GM19452 (cell line): ENCODE results near the gene RTN4IP1.
"Not testable (repeated sequence)": the region's sequence is repeated elsewhere in the genome, so short reads cannot be mapped to it uniquely, and the experiment has no call there.

ENCODE experiments used
- ATAC-seq: cut with Tn5 transposase; IDR thresholded peaks from one replicate; pipeline ENCODE4 v1.9.1; 2021; ENCODE audit not compliant: unreplicated experiment

The RTN4IP1 gene

GRCh38 chr6:106628658-106629102 lies 618 bp downstream of the RTN4IP1 start:
- ATAC-seq = peak; percentile 17

DNA sequence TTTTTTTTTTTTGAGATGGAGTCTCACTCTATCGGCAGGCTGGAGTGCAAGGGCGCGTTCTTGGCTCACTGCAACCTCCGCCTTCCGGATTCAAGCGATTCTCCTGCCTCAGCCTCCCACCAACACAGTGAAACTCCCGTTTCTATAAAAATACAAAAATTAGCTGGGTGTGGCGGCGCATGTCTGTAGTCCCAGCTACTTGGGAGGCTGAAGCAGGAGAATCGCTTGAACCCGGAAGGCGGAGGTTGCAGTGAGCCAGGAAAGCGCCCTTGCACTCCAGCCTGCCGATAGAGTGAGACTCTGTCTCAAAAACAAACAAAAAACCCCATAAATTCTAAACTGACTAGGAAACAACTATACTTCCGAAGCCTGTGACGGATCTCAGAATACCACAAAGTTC lies 1.5 kb downstream of the RTN4IP1 start:
- ATAC-seq = not testable (repeated sequence)

GRCh38 chr6:106626485-106626884 lies 2.8 kb downstream of the RTN4IP1 start:
- ATAC-seq = no peak

DNA sequence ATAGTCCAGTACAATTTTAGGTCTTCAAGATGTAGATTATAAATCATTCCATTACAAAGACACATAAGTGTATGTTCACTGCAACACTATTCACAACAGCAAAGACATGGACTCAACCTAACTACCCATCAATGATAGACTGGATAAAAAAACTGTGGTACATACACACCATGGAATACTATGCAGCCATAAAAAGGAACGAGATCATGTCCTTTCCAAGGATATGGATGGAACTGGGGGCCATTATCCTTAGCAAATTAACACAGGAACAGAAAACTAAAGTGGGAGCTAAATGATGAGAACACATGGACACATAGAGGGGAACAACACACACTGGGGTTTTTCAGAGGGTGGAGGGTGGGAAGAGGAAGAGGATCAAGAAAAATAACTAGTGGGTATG lies 6.3 kb downstream of the RTN4IP1 start:
- no peak for ATAC-seq

DNA sequence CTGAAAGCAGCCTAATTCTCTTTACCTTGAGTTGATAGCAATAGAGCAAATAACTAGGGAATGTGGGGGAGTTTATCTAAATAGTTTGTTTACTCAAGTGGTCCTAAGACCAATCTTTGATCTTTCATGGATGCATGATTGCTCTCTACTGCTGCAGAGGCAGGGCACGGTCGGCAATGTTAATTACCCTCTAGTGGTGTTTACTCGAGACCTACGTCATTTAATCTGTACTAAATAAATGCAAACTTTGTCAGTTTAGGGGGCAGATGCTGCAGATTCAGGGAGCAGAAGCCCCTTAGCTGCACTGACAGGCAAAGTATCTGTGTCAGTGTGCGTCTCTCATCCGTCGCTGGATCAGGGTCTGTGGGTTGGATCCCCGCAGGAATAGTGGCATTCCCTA lies 6.9 kb downstream of the RTN4IP1 start:
- ATAC-seq = no peak

- no peak for ATAC-seq
These were observed 8.2 kb downstream of the RTN4IP1 start for GRCh38 chr6:106620931-106621672.

DNA sequence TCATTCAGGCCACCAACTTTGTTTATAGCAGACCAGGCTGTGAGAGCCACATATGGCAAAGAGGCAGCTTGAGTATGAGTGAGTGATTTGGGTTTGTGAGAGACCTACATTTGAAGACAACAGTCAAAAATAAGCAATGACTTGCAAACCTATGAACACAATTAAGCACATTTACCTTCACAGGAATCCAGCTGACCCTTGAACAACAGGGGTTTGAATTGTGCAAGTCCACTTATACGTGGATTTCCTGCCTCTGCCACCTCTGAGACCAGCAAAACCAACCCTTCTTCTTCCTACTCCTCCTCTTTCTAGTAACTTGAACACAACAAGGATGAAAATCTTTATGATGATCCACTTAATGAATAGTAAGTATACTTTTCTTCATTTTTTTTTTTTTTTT lies 10.1 kb downstream of the RTN4IP1 start:
- no peak for ATAC-seq

DNA sequence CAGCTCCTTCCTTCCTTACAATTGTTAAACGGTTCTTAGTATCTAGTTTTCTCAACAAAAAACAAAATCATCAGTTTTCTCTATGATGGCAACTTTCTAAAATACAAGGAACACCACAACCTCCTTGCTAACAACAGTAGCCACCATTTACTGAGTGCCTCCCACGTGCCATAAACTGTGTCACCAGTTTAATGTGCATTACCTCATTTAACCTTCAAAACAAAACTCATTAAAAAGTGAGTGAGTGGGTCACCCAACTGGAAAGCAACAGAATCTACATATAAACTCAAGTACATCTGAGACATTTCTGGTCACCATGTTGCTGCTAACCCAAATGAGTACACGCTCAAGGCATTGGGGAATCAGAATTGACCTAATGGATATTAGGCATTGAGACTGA lies 11.0 kb downstream of the RTN4IP1 start:
- ATAC-seq = no peak

- no peak for ATAC-seq
These were observed 11.4 kb downstream of the RTN4IP1 start for GRCh38 chr6:106617857-106618256.

DNA sequence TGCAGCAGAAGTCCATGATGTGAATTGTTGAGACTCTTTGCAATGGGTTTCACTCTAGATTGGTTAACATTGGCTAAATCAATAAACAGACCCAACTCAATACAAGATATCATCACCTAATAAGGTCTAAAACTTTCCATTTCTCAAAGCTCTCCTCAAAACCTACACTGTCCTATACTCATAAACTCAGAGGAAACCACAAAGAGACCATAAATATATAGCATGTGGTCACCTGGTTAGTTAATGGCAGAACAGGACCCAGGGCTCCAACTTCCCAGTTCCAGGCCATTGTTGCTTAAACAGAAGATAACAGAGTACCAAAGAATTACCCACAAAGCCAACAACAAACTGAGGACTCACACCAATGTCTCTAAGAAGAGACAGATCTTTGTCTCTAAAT lies 12.0 kb downstream of the RTN4IP1 start:
- ATAC-seq = peak; percentile 82

- no peak for ATAC-seq
These were observed 14.6 kb downstream of the RTN4IP1 start for GRCh38 chr6:106614592-106615257.

GRCh38 chr6:106614166-106614565 lies 15.1 kb downstream of the RTN4IP1 start:
- ATAC-seq = no peak

DNA sequence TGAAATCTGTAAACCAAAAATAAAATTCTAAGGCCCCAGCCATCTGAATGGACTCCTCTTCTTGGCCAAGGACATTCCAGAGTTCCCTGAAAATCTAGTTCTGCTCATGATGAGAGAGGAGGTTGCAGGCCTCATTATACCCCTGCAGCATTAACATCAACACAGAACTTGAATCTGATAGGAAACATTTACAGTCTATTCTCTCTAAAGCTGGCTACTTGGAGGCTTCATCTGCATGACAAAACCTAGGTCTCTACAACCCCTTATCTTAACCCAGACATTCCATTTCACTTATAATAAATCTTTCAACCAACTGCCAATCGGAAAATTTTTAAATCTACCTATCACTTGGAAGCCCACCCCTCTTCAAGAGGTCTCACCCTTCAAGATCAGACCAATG lies 15.7 kb downstream of the RTN4IP1 start:
- ATAC-seq = no peak

GRCh38 chr6:106612671-106613416 lies 16.5 kb downstream of the RTN4IP1 start:
- ATAC-seq = no peak

DNA sequence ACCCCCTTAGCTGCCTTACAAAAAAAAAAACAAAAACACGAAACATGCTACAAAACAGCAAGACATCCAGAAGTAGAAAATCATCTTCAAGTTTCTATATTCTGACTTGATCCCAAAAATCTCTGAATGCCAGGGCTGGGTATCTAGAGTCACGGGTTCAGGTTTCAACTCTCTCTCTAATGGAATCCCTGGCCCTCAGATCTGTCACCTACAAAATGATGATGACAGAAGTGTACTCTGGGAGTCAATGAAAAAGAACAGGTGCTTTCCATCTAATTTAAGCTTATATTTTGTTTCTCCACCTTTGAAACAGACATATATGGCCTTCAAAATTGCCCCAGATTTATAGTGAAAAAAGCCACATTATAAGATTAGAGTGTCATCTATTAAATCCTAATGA lies 18.3 kb downstream of the RTN4IP1 start:
- ATAC-seq = no peak

DNA sequence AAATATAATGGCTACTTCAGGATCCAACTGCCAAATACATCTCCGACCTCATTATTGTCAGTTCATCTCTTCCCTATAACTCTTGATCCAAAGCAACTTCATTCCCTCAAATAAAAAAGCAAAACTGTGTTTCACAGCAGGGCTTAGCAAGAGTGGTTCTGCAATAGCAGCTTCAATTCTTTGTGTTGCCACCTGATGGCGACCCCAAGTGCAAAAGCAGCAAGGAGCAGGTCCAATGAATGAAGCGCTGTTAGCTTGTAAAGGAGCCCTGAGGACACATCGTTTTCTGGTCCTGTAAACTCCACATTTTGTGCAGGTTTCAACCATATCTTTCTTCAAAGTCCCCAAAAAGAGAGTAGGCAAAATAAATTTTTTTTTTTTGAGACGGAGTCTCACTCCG lies 19.6 kb downstream of the RTN4IP1 start:
- ATAC-seq = no peak

- ATAC-seq = no peak
These were observed 21.1 kb downstream of the RTN4IP1 start for GRCh38 chr6:106608080-106608668.

GRCh38 chr6:106600329-106600728 lies 29.0 kb downstream of the RTN4IP1 start:
- no peak for ATAC-seq

GRCh38 chr6:106599440-106599839 lies 29.9 kb downstream of the RTN4IP1 start:
- no peak for ATAC-seq

DNA sequence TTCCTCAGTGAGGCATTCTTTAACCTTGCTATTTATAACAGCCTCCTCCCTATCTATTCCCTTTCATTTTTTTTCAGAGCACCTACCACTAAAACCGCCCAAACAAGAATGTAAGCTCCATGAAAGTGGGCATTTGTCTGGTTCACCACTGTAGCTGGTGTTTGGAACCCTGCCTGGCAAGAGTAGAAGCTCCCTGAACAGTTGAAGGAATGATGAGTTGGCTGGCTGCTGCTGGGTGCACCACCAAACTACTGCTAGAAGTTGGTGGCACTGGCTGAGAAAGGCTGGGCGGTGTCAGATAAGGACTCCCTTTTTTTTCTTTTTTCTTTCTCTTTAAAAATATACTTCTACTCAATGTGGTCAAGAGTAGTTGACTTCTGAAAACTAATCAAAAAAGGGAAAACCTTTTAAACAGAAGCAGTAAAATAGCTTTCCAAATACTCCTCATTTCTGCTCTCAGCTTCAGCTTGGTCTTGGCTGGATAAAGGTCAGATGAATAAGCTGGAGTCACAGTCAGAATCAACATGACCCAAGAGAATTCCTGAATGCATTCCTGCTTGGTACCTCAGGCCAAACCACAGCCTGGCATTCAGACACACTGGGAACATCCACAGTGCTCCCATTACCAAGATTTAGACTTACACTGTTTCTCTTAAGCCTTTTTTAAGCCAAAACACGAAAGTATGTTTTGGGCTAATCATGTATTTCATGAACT lies 38.0 kb downstream of the RTN4IP1 start:
- ATAC-seq = no peak

- not testable (repeated sequence) for ATAC-seq
These were observed 40.4 kb downstream of the RTN4IP1 start for GRCh38 chr6:106588937-106589336.
